H9 (cell line): ENCODE data around the gene FAM193A. TPM values are rescaled to one million over a fixed set of nuclear protein-coding genes. Genes with fewer than 3 reads are reported as not detected.
A peak's percentile ranks its signal among the peaks of the same experiment; 100 is the strongest.

ENCODE experiments used
- DNase-seq: peaks from one replicate; pipeline ENCODE4 v3.0.0-alpha.2; 2017
- H2AFZ ChIP-seq: one replicate; pipeline ENCODE4 v1.6.1; 2013; ENCODE audit warnings: mild to moderate bottlenecking, low read length, control low read depth, moderate library complexity
- H2AK5ac ChIP-seq: 2 replicates; pipeline ENCODE4 v1.6.1; 2013; ENCODE audit warnings: low read length, control low read depth, mixed read lengths; ENCODE audit not compliant: insufficient read length
- H2BK120ac ChIP-seq: one replicate; pipeline ENCODE4 v1.6.1; 2013; ENCODE audit warnings: low read depth, mild to moderate bottlenecking, low read length, control low read depth, inconsistent platforms; ENCODE audit not compliant: poor library complexity, severe bottlenecking
- H2BK12ac ChIP-seq: 2 replicates; pipeline ENCODE4 v1.6.1; 2013; ENCODE audit warnings: low read length, control low read depth, mixed read lengths, low read depth; ENCODE audit not compliant: insufficient read length
- H2BK15ac ChIP-seq: 2 replicates; pipeline ENCODE4 v1.6.1; 2013; ENCODE audit warnings: low read depth, low read length, control low read depth
- H2BK20ac ChIP-seq: one replicate; pipeline ENCODE4 v1.6.1; 2013; ENCODE audit warnings: low read depth, mild to moderate bottlenecking, low read length, control low read depth, inconsistent platforms; ENCODE audit not compliant: poor library complexity, severe bottlenecking
- H2BK5ac ChIP-seq: 2 replicates; pipeline ENCODE4 v1.6.1; 2013; ENCODE audit warnings: low read length, control low read depth, mixed read lengths; ENCODE audit not compliant: insufficient read length
- H3K14ac ChIP-seq: 2 replicates; pipeline ENCODE4 v1.6.1; 2013; ENCODE audit warnings: low read length, control low read depth; ENCODE audit not compliant: insufficient read depth
- H3K18ac ChIP-seq: 2 replicates; pipeline ENCODE4 v1.6.1; 2013; ENCODE audit warnings: low read depth, mild to moderate bottlenecking, mixed read lengths, low read length, control low read depth; ENCODE audit not compliant: insufficient read length
- H3K23ac ChIP-seq: 2 replicates; pipeline ENCODE4 v1.6.1; 2013; ENCODE audit warnings: low read length, control low read depth, mixed read lengths, low read depth; ENCODE audit not compliant: insufficient read length
- H3K23me2 ChIP-seq: 2 replicates; pipeline ENCODE4 v1.6.1; 2013; ENCODE audit warnings: low read depth, mild to moderate bottlenecking, mixed read lengths, low read length, control low read depth; ENCODE audit not compliant: insufficient read length, poor library complexity, severe bottlenecking
- H3K27ac ChIP-seq: 2 replicates; pipeline ENCODE4 v1.5.1; 2013; ENCODE audit warnings: low read length, control low read depth, mixed read lengths, low read depth; ENCODE audit not compliant: insufficient read length
- H3K27me3 ChIP-seq: 2 replicates; pipeline ENCODE4 v1.6.1; 2013; ENCODE audit warnings: low read length, control low read depth, inconsistent platforms; ENCODE audit not compliant: insufficient read depth
- H3K4ac ChIP-seq: 2 replicates; pipeline ENCODE4 v1.6.1; 2013; ENCODE audit warnings: low read depth, mild to moderate bottlenecking, control low read depth, inconsistent platforms, low read length, moderate library complexity
- H3K4me1 ChIP-seq: 2 replicates; pipeline ENCODE4 v1.6.1; 2013; ENCODE audit warnings: low read length, control low read depth, inconsistent platforms; ENCODE audit not compliant: insufficient read depth
- H3K4me2 ChIP-seq: 2 replicates; pipeline ENCODE4 v1.6.1; 2013; ENCODE audit warnings: low read length, control low read depth, mixed read lengths; ENCODE audit not compliant: insufficient read length, insufficient read depth
- H3K56ac ChIP-seq: 2 replicates; pipeline ENCODE4 v1.6.1; 2013; ENCODE audit warnings: low read depth, mild to moderate bottlenecking, mixed read lengths, low read length, control low read depth; ENCODE audit not compliant: insufficient read length
- H3K79me1 ChIP-seq: 2 replicates; pipeline ENCODE4 v1.6.1; 2013; ENCODE audit warnings: low read depth, mild to moderate bottlenecking, moderate library complexity, low read length, control low read depth, inconsistent platforms; ENCODE audit not compliant: insufficient read depth, poor library complexity, severe bottlenecking
- H3K79me2 ChIP-seq: 2 replicates; pipeline ENCODE4 v1.6.1; 2013; ENCODE audit warnings: low read length, control low read depth, inconsistent platforms; ENCODE audit not compliant: insufficient read depth
- H3K9ac ChIP-seq: 2 replicates; pipeline ENCODE4 v1.6.1; 2013; ENCODE audit warnings: low read length, control low read depth, mixed read lengths; ENCODE audit not compliant: insufficient read length; ENCODE audit errors: extremely low read depth
- H3K9me3 ChIP-seq: one replicate; pipeline ENCODE4 v1.6.1; 2013; ENCODE audit warnings: low read depth, low read length, inconsistent platforms; ENCODE audit not compliant: control insufficient read depth
- H3T11ph ChIP-seq: one replicate; pipeline ENCODE4 v1.6.1; 2013; ENCODE audit warnings: mild to moderate bottlenecking, low read length, control low read depth, inconsistent platforms
- H4K20me1 ChIP-seq: one replicate; pipeline ENCODE4 v1.6.1; 2013; ENCODE audit not compliant: control insufficient read depth, insufficient read length, insufficient read depth
- H4K5ac ChIP-seq: 2 replicates; pipeline ENCODE4 v1.6.1; 2013; ENCODE audit warnings: low read depth, mild to moderate bottlenecking, mixed read lengths, low read length, control low read depth; ENCODE audit not compliant: insufficient read length
- H4K8ac ChIP-seq: replicated peaks from 2 replicates; pipeline ENCODE4 v1.6.1; 2013; ENCODE audit warnings: low read length, control low read depth, mixed read lengths, low read depth; ENCODE audit not compliant: insufficient read length
- H4K91ac ChIP-seq: 2 replicates; pipeline ENCODE4 v1.6.1; 2013; ENCODE audit warnings: low read depth, mild to moderate bottlenecking, moderate library complexity, mixed read lengths, low read length, control low read depth; ENCODE audit not compliant: insufficient read length
- H3K27ac Mint-ChIP-seq, 3 experiments: 2 replicates in 2 of 3; 3 replicates in 1 of 3; pipeline ENCODE4 v1.8.0; 2020 to 2021; ENCODE audit warnings: mixed read lengths in 3 of 3, mild to moderate bottlenecking in 1 of 3, moderate library complexity in 1 of 3
- H3K27me3 Mint-ChIP-seq: 2 replicates; pipeline ENCODE4 v1.8.0; 2021; ENCODE audit warnings: low read depth, mild to moderate bottlenecking, moderate library complexity, mixed read lengths
- H3K36me3 Mint-ChIP-seq, 3 experiments: 2 replicates in 2 of 3; 3 replicates in 1 of 3; pipeline ENCODE4 v1.8.0; 2020 to 2021; ENCODE audit warnings: low read depth in 3 of 3, mixed read lengths in 3 of 3; ENCODE audit not compliant: insufficient read depth in 1 of 3
- H3K4me1 Mint-ChIP-seq, 2 experiments: 2 replicates each; pipeline ENCODE4 v1.8.0; 2020; ENCODE audit warnings: mixed read lengths in 2 of 2
- H3K4me3 Mint-ChIP-seq, 2 experiments: 2 replicates in 1 of 2; 3 replicates in 1 of 2; pipeline ENCODE4 v1.8.0; 2020 to 2021; ENCODE audit warnings: mild to moderate bottlenecking in 2 of 2, mixed read lengths in 2 of 2, moderate library complexity in 1 of 2
- H3K9me3 Mint-ChIP-seq, 2 experiments: 2 replicates in 1 of 2; 3 replicates in 1 of 2; pipeline ENCODE4 v1.8.0; 2020; ENCODE audit warnings: mild to moderate bottlenecking in 2 of 2, mixed read lengths in 2 of 2, moderate library complexity in 1 of 2
- CTCF ChIP-seq: fragments of 200-600 bp; sonication (generic); conservative IDR thresholded peaks from 3 replicates; pipeline ENCODE4 v1.8.0; 2021; ENCODE audit warnings: antibody characterized with exemption, mild to moderate bottlenecking
- WGBS: extraction: QIAGEN DNeasy Blood & Tissue Kit; methylation state at CpG from one replicate; pipeline ENCODE4 v1.1.7; 2013; ENCODE audit warnings: missing lambda C conversion rate, low lambda C conversion rate, mixed read lengths; ENCODE audit not compliant: insufficient read length; ENCODE audit errors: extremely low coverage; 5-methylcytosine and 5-hydroxymethylcytosine counted together
- total RNA-seq: library from RNA; stranded (reverse); gene quantifications from 2 replicates; pipeline ENCODE4 v1.2.1, GENCODE V29; 2021

Gene FAM193A
- total RNA-seq, 1 experiment from 2014 or later: 36.9 TPM

- no peaks in the 10 kb centered on the region for H4K20me1 ChIP-seq
- no peaks in the 10 kb centered on the region for H3K4me1 ChIP-seq
- H3T11ph ChIP-seq: no peak overlapping the region
- no peak overlapping the region for H3K4me2 ChIP-seq
- no peaks in the 10 kb centered on the region for H3K23me2 ChIP-seq
- H3K9ac ChIP-seq: no peak overlapping the region
- H3K14ac ChIP-seq: no peak overlapping the region
- no peak overlapping the region for H3K4ac ChIP-seq
- H4K8ac ChIP-seq: no peak overlapping the region
- no peaks in the 10 kb centered on the region for H3K27me3 ChIP-seq
- H3K9me3 Mint-ChIP-seq: peaks cover 12 to 13% of the 10 kb centered on the region in 2 experiments
- H2BK20ac ChIP-seq: no peak overlapping the region
- no peak for DNase-seq
- no peaks in the 10 kb centered on the region for H3K4me1 Mint-ChIP-seq
- peaks cover 14 to 48% (median 36%) of the 10 kb centered on the region in 3 experiments; a peak in 6 of 7 replicates for H3K36me3 Mint-ChIP-seq
- H3K27ac Mint-ChIP-seq: peak overlapping the region in 2 of 3 experiments; percentile 14 to 51; a peak in 4 of 7 replicates
- H3K18ac ChIP-seq: no peak overlapping the region
- no peak overlapping the region for H2BK15ac ChIP-seq
- no peak overlapping the region for H3K56ac ChIP-seq
- H3K27ac ChIP-seq: no peak overlapping the region
- H4K5ac ChIP-seq: no peak overlapping the region
- H3K9me3 ChIP-seq: no peaks in the 10 kb centered on the region
- H2BK5ac ChIP-seq: no peak overlapping the region
- H2BK120ac ChIP-seq: no peak overlapping the region
- no peaks in the 10 kb centered on the region for H3K79me1 ChIP-seq
- H3K4me3 Mint-ChIP-seq: no peak overlapping the region; a peak in 1 of 5 replicates
- WGBS: no CpG with 5 or more reads among the region's 28 CpGs
- no peak for TF ChIP-seq CTCF
- no peak overlapping the region for H3K23ac ChIP-seq
- no peak overlapping the region for H2BK12ac ChIP-seq
- peaks cover 3% of the 10 kb centered on the region; the same call in 1 of the 2 replicates for H3K27me3 Mint-ChIP-seq
- H4K91ac ChIP-seq: no peak overlapping the region
- no peak overlapping the region for H2AK5ac ChIP-seq
- H2AFZ ChIP-seq: no peak overlapping the region
- no peaks in the 10 kb centered on the region for H3K79me2 ChIP-seq
These were observed 195.5 kb downstream of the FAM193A start for GRCh38 chr4:2731907-2732317.
